HepG2 (cell line): ENCODE results near the gene TMEM223. TPM values are rescaled to one million over a fixed set of nuclear protein-coding genes. Genes with fewer than 3 reads are reported as not detected.

Experiments used
- AGO1 ChIP-seq: fragments of 200-400 bp; formaldehyde crosslinking; IDR thresholded peaks from 2 replicates; pipeline ENCODE4 v1.6.1; 2017; ENCODE audit warnings: mild to moderate bottlenecking, low read depth, low read length, moderate library complexity; ENCODE audit not compliant: poor library complexity, severe bottlenecking
- ARID3A ChIP-seq: IDR thresholded peaks from 2 replicates; pipeline ENCODE4 v1.6.1; 2012; ENCODE audit warnings: low read depth, low read length, improper control_type of control experiment
- ATF1 ChIP-seq: IDR thresholded peaks from 2 replicates; pipeline ENCODE4 v1.6.1; 2016; ENCODE audit warnings: mild to moderate bottlenecking, control low read depth
- FOXA1 ChIP-seq, 2 experiments: fragments of 450-650 bp in 1 of 2; sonication (generic) in 1 of 2; formaldehyde crosslinking in 1 of 2; IDR thresholded peaks; 2 replicates each; pipeline versions ENCODE4 v1.4.0 to v1.6.1; 2016 to 2020; ENCODE audit warnings: missing genetic modification reagents in 1 of 2
- FOXP1 ChIP-seq, 2 experiments: fragments of 450-650 bp in 1 of 2; IDR thresholded peaks; 2 replicates each; pipeline ENCODE4 v1.6.1; 2017 to 2018; ENCODE audit warnings: antibody characterized with exemption in 1 of 2
- GABPA ChIP-seq, 2 experiments: IDR thresholded peaks; 2 replicates each; pipeline ENCODE4 v1.6.1; 2011 to 2016; ENCODE audit warnings: low read depth in 2 of 2, low read length in 1 of 2, missing biosample characterization in 1 of 2, missing genetic modification characterization in 1 of 2
- GATAD1 ChIP-seq: IDR thresholded peaks from 2 replicates; pipeline ENCODE4 v1.6.1; 2016; ENCODE audit warnings: missing genetic modification reagents, missing compliant biosample characterization
- HMGA1 ChIP-seq: sonication (generic); formaldehyde crosslinking; conservative IDR thresholded peaks from 2 replicates; pipeline ENCODE4 v1.4.0; 2020; ENCODE audit warnings: missing genetic modification reagents
- HNF4A ChIP-seq: sonication (generic); formaldehyde crosslinking; IDR thresholded peaks from 2 replicates; pipeline ENCODE4 v1.4.0; 2020; ENCODE audit warnings: missing genetic modification reagents
- MLXIP ChIP-seq: sonication (generic); formaldehyde crosslinking; IDR thresholded peaks from 2 replicates; pipeline ENCODE4 v1.9.0; 2021; ENCODE audit warnings: missing genetic modification reagents, borderline replicate concordance
- MTERF4 ChIP-seq: sonication (generic); formaldehyde crosslinking; IDR thresholded peaks from 2 replicates; pipeline ENCODE4 v1.8.0; 2023; ENCODE audit warnings: mild to moderate bottlenecking, missing genetic modification reagents
- NR2F2 ChIP-seq: IDR thresholded peaks from 2 replicates; pipeline ENCODE4 v1.6.1; 2012; ENCODE audit warnings: low read depth, inconsistent platforms, borderline replicate concordance
- PHF21A ChIP-seq: sonication (generic); formaldehyde crosslinking; IDR thresholded peaks from 2 replicates; pipeline ENCODE4 v1.5.0; 2020; ENCODE audit warnings: mild to moderate bottlenecking, missing genetic modification reagents
- POLR2A ChIP-seq, 2 experiments: IDR thresholded peaks; 2 replicates each; pipeline ENCODE4 v1.6.1; 2011; ENCODE audit warnings: low read depth in 2 of 2, low read length in 2 of 2, mild to moderate bottlenecking in 1 of 2, moderate library complexity in 1 of 2; ENCODE audit not compliant: insufficient read depth in 1 of 2
- SOX6 ChIP-seq, 2 experiments: fragments of 450-650 bp in 1 of 2; sonication (generic) in 1 of 2; formaldehyde crosslinking in 1 of 2; IDR thresholded peaks; 2 replicates each; pipeline versions ENCODE4 v1.4.0 to v1.6.1; 2017 to 2020; ENCODE audit warnings: antibody characterized with exemption in 1 of 2, mild to moderate bottlenecking in 1 of 2, missing genetic modification reagents in 1 of 2
- ZBTB21 ChIP-seq: sonication (generic); formaldehyde crosslinking; IDR thresholded peaks from 2 replicates; pipeline ENCODE4 v1.4.0; 2020; ENCODE audit warnings: missing genetic modification reagents
- ZC3H4 ChIP-seq: sonication (generic); formaldehyde crosslinking; IDR thresholded peaks from 2 replicates; pipeline ENCODE4 v1.4.0; 2020; ENCODE audit warnings: missing genetic modification reagents, borderline replicate concordance
- ZFP62 ChIP-seq: sonication (generic); formaldehyde crosslinking; IDR thresholded peaks from 2 replicates; pipeline ENCODE4 v1.4.0; 2020; ENCODE audit warnings: missing genetic modification reagents
- ZNF317 ChIP-seq: sonication (generic); formaldehyde crosslinking; IDR thresholded peaks from 2 replicates; pipeline ENCODE4 v1.5.0; 2020; ENCODE audit warnings: mild to moderate bottlenecking, missing genetic modification reagents
- ZNF484 ChIP-seq: sonication (generic); formaldehyde crosslinking; IDR thresholded peaks from 2 replicates; pipeline ENCODE4 v1.5.1; 2020; ENCODE audit warnings: mild to moderate bottlenecking, low read depth, missing genetic modification reagents, borderline replicate concordance
- polyA plus RNA-seq, 8 experiments: library from polyadenylated mRNA; depleted of rRNA in 3 of 8; stranded (reverse) in 7 of 8; unstranded in 1 of 8; fragments of >200 nt; fragmentation: Illumina TruSeq in 4 of 8; extraction: Trizol in 4 of 8; gene quantifications; 2 replicates each; pipeline versions ENCODE4 v1.2.1 to v1.2.3, GENCODE V29; 2011 to 2016; ENCODE audit warnings: low read depth in 4 of 8, missing spikeins in 1 of 8, mixed read lengths in 1 of 8; ENCODE audit not compliant: insufficient read depth in 1 of 8
- total RNA-seq, 5 experiments: library from RNA; depleted of rRNA; stranded (reverse); fragments of >200 nt; fragmentation: Illumina TruSeq; extraction: Trizol; gene quantifications; 2 replicates each; pipeline ENCODE4 v1.2.3, GENCODE V29; 2016; ENCODE audit warnings: low read depth in 1 of 5

Gene TMEM223
- total and polyA plus RNA-seq, 2 of the 13 experiments (the other 11 are each of a cell fraction or from before 2014, with no cell fraction given) = 19.5 to 24.9 TPM

- TF ChIP-seq ZNF484 (CRISPR knock-in tag) = 0 out of 2 replicates have a peak, but pooled peaks have one; percentile 21
- peak; percentile 74 for TF ChIP-seq GABPA (IDR thresholded peaks at IDR 0.05; ENCODE audit: low read depth, low read length)
- peak; percentile 94 for TF ChIP-seq GABPA (CRISPR knock-in tag; IDR thresholded peaks at IDR 0.05; ENCODE audit: low read depth)
- TF ChIP-seq HMGA1 (CRISPR knock-in tag) = no peak
- 0 out of 2 replicates have a peak, but pooled peaks have one; percentile 7 for TF ChIP-seq PHF21A
- peak; percentile 74 for TF ChIP-seq GATAD1 (CRISPR knock-in tag)
- TF ChIP-seq POLR2A (IDR thresholded peaks at IDR 0.05; ENCODE audit: insufficient read depth in 1 of 2, low read depth in 2 of 2, low read length in 2 of 2) = peak; percentile 79 to 88
- TF ChIP-seq ZNF317 (CRISPR knock-in tag) = peak; percentile 43; the same call in 1 of the 2 replicates
- TF ChIP-seq ZC3H4 (CRISPR knock-in tag) = no peak
- no peak for TF ChIP-seq NR2F2
- TF ChIP-seq ZFP62 (CRISPR knock-in tag) = no peak
- peak; percentile 62 for TF ChIP-seq AGO1
- no peak; the same call in 1 of the 2 replicates for TF ChIP-seq ARID3A
- no peak for TF ChIP-seq FOXP1 (IDR thresholded peaks at IDR 0.05)
- TF ChIP-seq FOXP1 (CRISPR knock-in tag; IDR thresholded peaks at IDR 0.05) = peak; percentile 49; the same call in 1 of the 2 replicates
- peak; percentile 13; the same call in 1 of the 2 replicates for TF ChIP-seq ZBTB21
- peak; percentile 63 for TF ChIP-seq ATF1
- TF ChIP-seq FOXA1 (IDR thresholded peaks at IDR 0.05) = no peak
- TF ChIP-seq FOXA1 (CRISPR knock-in tag; IDR thresholded peaks at IDR 0.05) = peak; percentile 33; the same call in 1 of the 2 replicates
- no peak for TF ChIP-seq SOX6 (IDR thresholded peaks at IDR 0.05)
- peak; percentile 49 for TF ChIP-seq SOX6 (CRISPR knock-in tag; IDR thresholded peaks at IDR 0.05)
- no peak for TF ChIP-seq MLXIP (CRISPR knock-in tag)
- TF ChIP-seq HNF4A = no peak
- TF ChIP-seq MTERF4 (CRISPR knock-in tag) = no peak; the same call in 1 of the 2 replicates
Observed at GRCh38 chr11:62831520-62832335, 39.9 kb upstream of the TMEM223 start, which contains the start of gene STX5 (continued).
